Kidney glomerular epithelial cell (primary cell): ENCODE data around the gene ARFRP1.
"Not testable (repeated sequence)": the region's sequence is repeated elsewhere in the genome, so short reads cannot be mapped to it uniquely, and the experiment has no call there.

Experiments
- DNase-seq: peaks from one replicate; lab custom pipeline; 2025; lab: John Stamatoyannopoulos, UW

Gene ARFRP1

GRCh38 chr20:63675681-63676368 is 32.0 kb downstream of the ARFRP1 start:
- no peak for DNase-seq

- DNase-seq = no peak
Measured at GRCh38 chr20:63673951-63674350, 33.8 kb downstream of the ARFRP1 start.

- no peak for DNase-seq
Measured at GRCh38 chr20:63672666-63673065, 35.1 kb downstream of the ARFRP1 start.

- not testable (repeated sequence) for DNase-seq
Measured at GRCh38 chr20:63671695-63672094, 36.1 kb downstream of the ARFRP1 start.

GRCh38 chr20:63668351-63668750 is 39.4 kb downstream of the ARFRP1 start:
- no peak for DNase-seq

GRCh38 chr20:63667858-63668257 is 39.9 kb downstream of the ARFRP1 start:
- no peak for DNase-seq

- no peak for DNase-seq
Measured at GRCh38 chr20:63665708-63666107, 42.1 kb downstream of the ARFRP1 start.

- no peak for DNase-seq
Measured at GRCh38 chr20:63664861-63665594, 42.7 kb downstream of the ARFRP1 start.

- no peak for DNase-seq
Measured at GRCh38 chr20:63664143-63664851, 43.5 kb downstream of the ARFRP1 start.

GRCh38 chr20:63663332-63664066 is 44.3 kb downstream of the ARFRP1 start:
- no peak for DNase-seq

GRCh38 chr20:63662813-63663189 is 45.0 kb downstream of the ARFRP1 start:
- no peak for DNase-seq

GRCh38 chr20:63661959-63662812 is 45.6 kb downstream of the ARFRP1 start:
- no peak for DNase-seq

GRCh38 chr20:63661108-63661507 is 46.7 kb downstream of the ARFRP1 start:
- DNase-seq = no peak

GRCh38 chr20:63660622-63661021 is 47.2 kb downstream of the ARFRP1 start:
- no peak for DNase-seq

GRCh38 chr20:63660174-63660573 is 47.6 kb downstream of the ARFRP1 start:
- not testable (repeated sequence) for DNase-seq

GRCh38 chr20:63659370-63659769 is 48.4 kb downstream of the ARFRP1 start:
- DNase-seq = no peak

- no peak for DNase-seq
Measured at GRCh38 chr20:63658749-63659187, 49.0 kb downstream of the ARFRP1 start.

GRCh38 chr20:63657937-63658748 is 49.6 kb downstream of the ARFRP1 start, which contains the start of gene RTEL1:
Gene RTEL1 (plus strand): TSS chr20:63658312. CDS start chr20:63659403, 1,091 bp downstream.
- DNase-seq = peak; percentile 92

- DNase-seq = no peak
Measured at GRCh38 chr20:63657260-63657936, 50.4 kb downstream of the ARFRP1 start.

GRCh38 chr20:63656451-63656850 is 51.3 kb downstream of the ARFRP1 start:
- DNase-seq = no peak
